ENCODE results near the gene NHLRC3.
A peak's percentile ranks its signal among the peaks of the same experiment; 100 is the strongest.

NHLRC3 gene

GRCh38 chr13:39016087-39016486, 22.2 kb upstream of the NHLRC3 start:
- H3K4me3 ChIP-seq (ENCODE audit: low read depth, low read length): no peak overlapping the region
- no peak for TF ChIP-seq CTCF (IDR thresholded peaks at IDR 0.05; ENCODE audit: low read depth, low read length, missing control alignments)
- in situ Hi-C loops (cut with HindIII; ENCODE audit: low sequenced_read_pairs): no loop called here
- DNase-seq (ENCODE audit: low read depth): no peak

- DNase-seq (ENCODE audit: low read depth): no peak
- in situ Hi-C loops (cut with HindIII; ENCODE audit: low sequenced_read_pairs): no loop called here
Measured at GRCh38 chr13:39016787-39017186, 21.5 kb upstream of the NHLRC3 start.

GRCh38 chr13:39020853-39021462, 17.3 kb upstream of the NHLRC3 start:
- DNase-seq (ENCODE audit: low read depth): no peak
- in situ Hi-C loops (cut with HindIII; ENCODE audit: low sequenced_read_pairs): no loop called here
- TF ChIP-seq CTCF (IDR thresholded peaks at IDR 0.05; ENCODE audit: low read depth, low read length, missing control alignments): no peak
- H3K4me3 ChIP-seq (ENCODE audit: low read depth, low read length): no peak overlapping the region

More at GRCh38 chr13:39016787-39017186, 21.5 kb upstream of the NHLRC3 start:
- no peak overlapping the region for H3K4me3 ChIP-seq (ENCODE audit: low read depth, low read length)
- TF ChIP-seq CTCF (IDR thresholded peaks at IDR 0.05; ENCODE audit: low read depth, low read length, missing control alignments): peak; percentile 62

GRCh38 chr13:39023316-39023715, 14.9 kb upstream of the NHLRC3 start:
- TF ChIP-seq CTCF (IDR thresholded peaks at IDR 0.05; ENCODE audit: low read depth, low read length, missing control alignments): no peak
- no peak for DNase-seq (ENCODE audit: low read depth)
- in situ Hi-C loops (cut with HindIII; ENCODE audit: low sequenced_read_pairs): no loop called here
- no peak overlapping the region for H3K4me3 ChIP-seq (ENCODE audit: low read depth, low read length)

- no peak overlapping the region for H3K4me3 ChIP-seq (ENCODE audit: low read depth, low read length)
- in situ Hi-C loops (cut with HindIII; ENCODE audit: low sequenced_read_pairs): no loop called here
- TF ChIP-seq CTCF (IDR thresholded peaks at IDR 0.05; ENCODE audit: low read depth, low read length, missing control alignments): no peak
- no peak for DNase-seq (ENCODE audit: low read depth)
Measured at GRCh38 chr13:39023761-39024160, 14.5 kb upstream of the NHLRC3 start.

GRCh38 chr13:39025433-39025839, 12.8 kb upstream of the NHLRC3 start:
- no peak for TF ChIP-seq CTCF (IDR thresholded peaks at IDR 0.05; ENCODE audit: low read depth, low read length, missing control alignments)
- in situ Hi-C loops (cut with HindIII; ENCODE audit: low sequenced_read_pairs): no loop called here
- DNase-seq (ENCODE audit: low read depth): no peak
- H3K4me3 ChIP-seq (ENCODE audit: low read depth, low read length): no peak overlapping the region
